PC-9 (cell line): ENCODE measurements around the gene FANCG. TPM values are rescaled to one million over a fixed set of nuclear protein-coding genes. Genes with fewer than 3 reads are reported as not detected.

Source experiments
- BruUV-seq: library from RNA; stranded (reverse); fragments of 400-500 nt; replicated peaks from 2 replicates; lab custom pipeline; 2021; lab: Mats Ljungman, UMichigan
- CTCF ChIA-PET: fragments of 300-600 bp; sonication (Branson Sonifier 250); formaldehyde crosslinking; loops from one replicate; lab custom pipeline; 2022; ENCODE audit warnings: antibody characterized with exemption; lab: Charles Lee
- POLR2A ChIA-PET: fragments of 300-600 bp; sonication (Branson Sonifier 250); formaldehyde crosslinking; loops from one replicate; lab custom pipeline; 2022; ENCODE audit warnings: antibody characterized with exemption; ENCODE audit not compliant: unreplicated experiment; lab: Charles Lee
- DNase-seq, 2 experiments: peaks; one replicate each; pipeline versions ENCODE4 v3.0.0 to v3.0.0-alpha.2; 2015 to 2022; ENCODE audit warnings: mixed read lengths in 1 of 2
- H2AFZ ChIP-seq: fragments of 200-600 bp; sonication (generic); 2 replicates; pipeline ENCODE4 v1.8.1; 2017; ENCODE audit warnings: antibody characterized with exemption
- H3F3A ChIP-seq: fragments of 200-600 bp; sonication (generic); 2 replicates; pipeline ENCODE4 v1.8.1; 2017; ENCODE audit warnings: antibody characterized with exemption, mild to moderate bottlenecking, low read depth; ENCODE audit not compliant: insufficient read depth
- H3K27ac ChIP-seq: fragments of 200-600 bp; sonication (generic); 2 replicates; pipeline ENCODE4 v1.6.1; 2016; ENCODE audit warnings: mixed run types
- H3K27me3 ChIP-seq: fragments of 200-600 bp; sonication (generic); 2 replicates; pipeline ENCODE4 v1.6.1; 2016; ENCODE audit warnings: low read depth, mixed run types; ENCODE audit not compliant: insufficient read depth
- H3K36me3 ChIP-seq: fragments of 200-600 bp; sonication (generic); 2 replicates; pipeline ENCODE4 v1.6.1; 2016; ENCODE audit warnings: low read depth, mixed run types
- H3K4me1 ChIP-seq: fragments of 200-600 bp; sonication (generic); replicated peaks from 2 replicates; pipeline ENCODE4 v1.6.1; 2016; ENCODE audit warnings: mixed run types; ENCODE audit not compliant: insufficient read depth
- H3K4me2 ChIP-seq: fragments of 200-600 bp; sonication (generic); 2 replicates; pipeline ENCODE4 v1.6.1; 2017; ENCODE audit warnings: mixed run types
- H3K4me3 ChIP-seq: fragments of 200-600 bp; sonication (generic); 2 replicates; pipeline ENCODE4 v1.6.1; 2016; ENCODE audit warnings: mixed run types
- H3K79me2 ChIP-seq: fragments of 200-600 bp; sonication (generic); 2 replicates; pipeline ENCODE4 v1.6.1; 2017; ENCODE audit warnings: low read depth, mixed run types
- H3K9me2 ChIP-seq: fragments of 200-600 bp; sonication (generic); 2 replicates; pipeline ENCODE4 v1.8.1; 2017; ENCODE audit warnings: mild to moderate bottlenecking; ENCODE audit not compliant: insufficient read depth
- H3K9me3 ChIP-seq: fragments of 200-600 bp; sonication (generic); 2 replicates; pipeline ENCODE4 v1.8.1; 2016; ENCODE audit warnings: low read depth; ENCODE audit not compliant: insufficient read depth
- H4K20me1 ChIP-seq: fragments of 200-600 bp; sonication (generic); 2 replicates; pipeline ENCODE4 v1.8.1; 2017; ENCODE audit not compliant: insufficient read depth
- CTCF ChIP-seq: fragments of 200-600 bp; sonication (generic); conservative IDR thresholded peaks from 2 replicates; pipeline ENCODE4 v1.6.1; 2017; ENCODE audit warnings: mixed run types, antibody characterized with exemption, mild to moderate bottlenecking, moderate library complexity
- EZH2 ChIP-seq: fragments of 200-600 bp; sonication (generic); IDR thresholded peaks from 2 replicates; pipeline ENCODE4 v1.8.0; 2017; ENCODE audit warnings: antibody characterized with exemption, low read depth
- intact Hi-C: fragments of 100-400 bp; cut with micrococcal nuclease; formaldehyde crosslinking; loops from one replicate; pipeline ENCODE4 v1.10.0; 2022; ENCODE audit not compliant: unreplicated experiment
- total RNA-seq: library from RNA; stranded (reverse); gene quantifications from 2 replicates; pipeline ENCODE4 v1.2.3, GENCODE V29; 2021

FANCG gene
- total RNA-seq, 1 experiment from 2014 or later, result 45.3 TPM

DNA sequence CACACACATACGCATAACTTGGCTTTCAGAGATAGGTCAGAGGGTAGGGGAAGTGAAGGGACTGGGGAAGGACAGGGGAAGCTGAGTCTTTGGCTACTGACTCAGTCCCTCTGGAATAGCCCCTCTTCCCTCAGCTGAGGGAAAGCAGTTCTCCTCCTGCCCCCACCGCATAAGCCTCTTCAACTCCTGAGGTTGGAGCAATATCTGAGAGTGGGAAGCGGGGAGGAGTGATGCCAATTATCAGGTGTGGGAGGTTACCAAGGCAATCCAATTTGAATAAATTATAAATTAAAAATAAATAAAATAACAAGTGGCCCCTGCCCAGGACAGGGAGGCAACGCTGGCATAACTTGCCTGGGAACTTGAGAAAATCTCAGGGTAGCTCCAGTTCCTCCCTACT lies 24.8 kb upstream of the FANCG start:
- BruUV-seq, result no TSS peak
- H2AFZ ChIP-seq, result no peak overlapping the region
- H3K27me3 ChIP-seq, result no peaks in the 10 kb centered on the region
- H4K20me1 ChIP-seq, result no peaks in the 10 kb centered on the region
- peaks cover 15% of the 10 kb centered on the region for H3K79me2 ChIP-seq
- H3K4me3 ChIP-seq, result no peak overlapping the region
- ChIA-PET CTCF (no interaction called here), POLR2A (no interaction called here)
- H3K36me3 ChIP-seq, result no peaks in the 10 kb centered on the region
- H3F3A ChIP-seq, result no peaks in the 10 kb centered on the region
- intact Hi-C loops, result no loop called here
- TF ChIP-seq EZH2 (no peak), CTCF (no peak)
- H3K9me2 ChIP-seq, result no peaks in the 10 kb centered on the region
- no peak overlapping the region for H3K4me2 ChIP-seq
- DNase-seq, result no peak
- no peaks in the 10 kb centered on the region for H3K9me3 ChIP-seq
- H3K4me1 ChIP-seq, result no peaks in the 10 kb centered on the region
- H3K27ac ChIP-seq, result no peak overlapping the region

DNA sequence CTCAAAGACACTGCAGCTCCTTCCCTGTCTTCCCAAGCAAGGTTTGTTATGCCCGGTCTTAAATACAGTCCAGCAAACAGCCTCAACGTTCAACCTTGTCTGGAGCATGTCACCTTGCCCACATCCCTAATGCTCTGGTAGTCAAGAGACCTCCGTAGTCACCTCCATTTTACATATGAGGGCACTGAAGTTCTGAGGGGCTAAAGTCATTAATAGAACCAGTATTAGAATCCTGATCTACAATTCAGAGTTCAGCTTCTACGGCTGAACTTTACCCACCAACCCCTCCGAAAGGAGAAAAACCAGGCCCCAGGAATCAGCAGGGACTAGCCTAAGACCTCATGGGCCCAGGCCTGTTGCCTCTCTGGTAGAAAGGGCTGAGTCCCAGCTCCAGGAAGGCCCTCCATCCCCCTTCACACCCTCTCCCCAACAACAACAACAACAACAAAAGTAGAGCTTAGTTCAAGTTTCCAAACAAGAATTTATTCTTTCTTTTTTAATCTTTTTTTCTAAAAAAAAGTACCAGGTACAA lies 24.0 kb upstream of the FANCG start:
- no peaks in the 10 kb centered on the region for H3K27me3 ChIP-seq
- H3K36me3 ChIP-seq, result no peaks in the 10 kb centered on the region
- H2AFZ ChIP-seq, result peak overlapping the region; percentile 96; the same call in 1 of the 2 replicates
- ChIA-PET POLR2A (interaction anchor here (0.6 to 1.2 kb wide), 3 partner anchors 12 to 483 kb away, joined by 4 read pairs; partner anchors contain the start of gene FANCG), CTCF (interaction anchor here (1.0 kb wide), 1 partner anchor 53 kb away, joined by 3 read pairs; no protein-coding TSS in a partner anchor)
- no TSS peak for BruUV-seq
- H3K4me3 ChIP-seq, result peak overlapping the region; percentile 84; the same call in 1 of the 2 replicates
- TF ChIP-seq EZH2 (no peak), CTCF (no peak)
- intact Hi-C loops, result no loop called here
- DNase-seq, result no peak
- no peaks in the 10 kb centered on the region for H3K4me1 ChIP-seq
- no peaks in the 10 kb centered on the region for H3K9me3 ChIP-seq
- no peak overlapping the region for H3K27ac ChIP-seq
- peaks cover 15% of the 10 kb centered on the region for H3K79me2 ChIP-seq
- H3F3A ChIP-seq, result no peaks in the 10 kb centered on the region
- H3K4me2 ChIP-seq, result peak overlapping the region; percentile 90
- H4K20me1 ChIP-seq, result no peaks in the 10 kb centered on the region
- H3K9me2 ChIP-seq, result no peaks in the 10 kb centered on the region

DNA sequence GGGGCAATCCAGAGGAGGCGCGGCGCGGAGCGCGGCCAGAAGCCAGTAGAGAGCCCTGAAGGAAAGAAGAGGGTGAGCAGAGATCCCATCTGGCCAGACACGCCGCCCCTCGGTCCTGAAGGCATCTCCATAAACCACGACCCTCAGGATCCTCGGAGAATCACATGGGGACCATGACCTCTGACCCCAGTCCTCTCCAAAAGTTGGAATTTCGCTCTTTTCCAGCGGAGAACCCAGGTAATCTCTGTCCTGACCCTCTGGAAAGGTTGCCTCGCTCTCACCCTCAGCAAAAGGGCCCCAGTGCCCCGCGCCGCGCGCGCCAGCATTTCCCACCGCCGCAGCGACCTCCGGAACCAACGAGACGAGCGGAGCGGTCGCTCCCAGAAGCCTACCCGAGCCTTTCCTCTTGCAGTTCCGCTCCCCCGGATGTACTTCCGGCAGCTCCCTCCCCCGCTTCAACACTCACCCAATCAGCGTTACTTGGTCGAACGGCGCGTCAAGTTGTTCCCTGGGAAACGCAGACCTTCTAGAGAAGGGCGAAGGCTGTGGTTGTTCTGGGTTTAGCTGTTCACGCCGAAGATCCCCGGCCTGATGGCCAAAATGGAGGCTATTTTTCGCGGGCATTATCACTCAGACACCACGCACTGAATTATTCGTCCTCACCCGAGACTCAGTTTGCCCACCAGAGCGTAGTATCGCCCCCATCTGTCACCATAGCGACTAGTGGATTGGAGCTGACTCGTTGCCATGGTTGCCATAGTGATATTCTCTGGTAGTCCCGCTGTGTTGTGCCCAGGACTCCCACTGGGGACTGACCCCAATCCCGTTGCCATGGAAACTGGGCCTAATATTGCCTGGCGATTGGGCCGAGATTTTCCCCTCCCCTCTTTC lies 23.3 kb upstream of the FANCG start, which contains the start of gene STOML2:
Gene STOML2, minus strand, starts transcription at position 363 of the 891 bp plus-strand sequence. Its CDS starts 37 bp downstream, at position 326.
- ChIA-PET POLR2A (interaction anchor here (0.6 to 1.2 kb wide), 4 partner anchors 13 to 482 kb away, joined by 3 to 4 read pairs (median 4); partner anchors contain the start of gene FANCG), CTCF (interaction anchor here (1.0 kb wide), 1 partner anchor 52 kb away, joined by 3 read pairs; no protein-coding TSS in a partner anchor)
- BruUV-seq, result TSS peak; percentile 95
- Histone ChIP-seq H3K36me3 (no peaks in the 10 kb centered on the region), H3K4me1 (no peaks in the 10 kb centered on the region), H4K20me1 (no peaks in the 10 kb centered on the region), H3K27ac (peak within 1 kb of the TSS; percentile 49), H2AFZ (peak within 1 kb of the TSS; percentile 96), H3K9me2 (no peaks in the 10 kb centered on the region), H3F3A (no peaks in the 10 kb centered on the region), H3K27me3 (no peaks in the 10 kb centered on the region), H3K4me2 (peak within 1 kb of the TSS; percentile 90), H3K9me3 (no peaks in the 10 kb centered on the region), H3K79me2 (peaks cover 15% of the 10 kb centered on the region), H3K4me3 (peak within 1 kb of the TSS; percentile 84)
- intact Hi-C loops, result no loop called here
- peak; percentile 81 to 84 for DNase-seq
- TF ChIP-seq EZH2, result no peak
- TF ChIP-seq CTCF, result no peak
